Lower leg skin (tissue), 4 donors: ENCODE results near the gene SBK2. TPM values are rescaled to one million over a fixed set of nuclear protein-coding genes. Genes with fewer than 3 reads are reported as not detected.

Experiments
- DNase-seq, 2 donors: peaks; one replicate each; pipeline ENCODE4 v3.0.0-alpha.2; 2019; ENCODE audit warnings: low spot score in 2 of 2
- H3K4me3 ChIP-seq: fragments of 200-600 bp; sonication (generic); 2 replicates; pipeline ENCODE4 v1.5.1; 2017; ENCODE audit warnings: mild to moderate bottlenecking, low read depth; ENCODE audit not compliant: poor library complexity, severe bottlenecking
- POLR2A ChIP-seq, 2 donors: fragments of 450-650 bp; IDR thresholded peaks; one replicate each; pipeline ENCODE4 v1.6.1; 2016 to 2017; ENCODE audit warnings: antibody characterized with exemption in 2 of 2, mild to moderate bottlenecking in 1 of 2, moderate library complexity in 1 of 2
- WGBS, 2 donors: methylation state at CpG; one replicate each; pipeline ENCODE4 v1.1.5; 2018; 5-methylcytosine and 5-hydroxymethylcytosine counted together
- intact Hi-C: fragments of 100-400 bp; cut with DNase I; formaldehyde crosslinking; loops from one replicate; pipeline ENCODE4 v1.15.0; 2023; ENCODE audit warnings: low total_unique reads
- total RNA-seq, 4 donors: library from RNA; depleted of rRNA; stranded (reverse); fragments of >200 nt; gene quantifications; one replicate each; pipeline ENCODE4 v1.1.0, GENCODE V29; 2016
- TF ChIP-seq, protein P1 (sequence below), 3 donors: fragments of 450-650 bp; IDR thresholded peaks; one replicate each; pipeline ENCODE4 v1.5.1; 2016; ENCODE audit warnings: antibody characterized with exemption in 3 of 3, mild to moderate bottlenecking in 3 of 3, moderate library complexity in 2 of 3

Gene SBK2
- total RNA-seq, 4 donors from 2014 or later = not detected

DNA sequence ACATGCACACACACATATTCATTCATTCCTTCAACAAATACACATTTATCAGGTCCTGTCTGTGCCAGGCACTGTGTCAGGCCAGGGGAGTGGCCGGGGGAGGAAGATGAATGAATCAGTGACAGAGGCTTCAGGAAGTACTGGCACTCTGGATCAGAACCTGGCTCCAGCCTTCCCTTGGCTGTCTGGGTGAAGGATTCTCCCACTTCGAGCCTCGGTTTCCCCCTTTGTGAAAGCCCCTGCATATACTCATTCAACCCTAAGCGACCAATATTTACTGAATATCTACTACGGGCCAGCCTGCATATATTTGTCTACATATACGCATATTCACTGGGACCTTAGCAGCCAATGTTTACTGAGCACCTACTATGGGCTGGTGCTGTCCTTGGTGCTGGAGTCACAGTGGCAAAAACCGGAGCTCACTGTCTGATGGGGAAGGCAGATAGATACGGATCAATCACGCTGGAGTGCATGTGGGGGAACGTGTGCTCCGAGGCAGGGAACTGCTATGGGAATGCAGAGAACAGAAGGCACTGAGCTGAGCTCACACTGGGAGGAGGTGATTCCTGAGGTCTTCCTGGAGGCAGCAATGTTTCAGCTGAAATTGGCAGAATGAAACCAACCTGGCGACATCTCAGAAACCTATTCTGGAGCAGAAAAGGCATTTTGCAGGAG lies 44.4 kb upstream of the SBK2 start:
- intact Hi-C loops = no loop called here
- peak overlapping the region; percentile 67 for H3K4me3 ChIP-seq
- DNase-seq = no peak
- TF ChIP-seq POLR2A (IDR thresholded peaks at IDR 0.05) = no peak
- TF ChIP-seq, protein P1, sequence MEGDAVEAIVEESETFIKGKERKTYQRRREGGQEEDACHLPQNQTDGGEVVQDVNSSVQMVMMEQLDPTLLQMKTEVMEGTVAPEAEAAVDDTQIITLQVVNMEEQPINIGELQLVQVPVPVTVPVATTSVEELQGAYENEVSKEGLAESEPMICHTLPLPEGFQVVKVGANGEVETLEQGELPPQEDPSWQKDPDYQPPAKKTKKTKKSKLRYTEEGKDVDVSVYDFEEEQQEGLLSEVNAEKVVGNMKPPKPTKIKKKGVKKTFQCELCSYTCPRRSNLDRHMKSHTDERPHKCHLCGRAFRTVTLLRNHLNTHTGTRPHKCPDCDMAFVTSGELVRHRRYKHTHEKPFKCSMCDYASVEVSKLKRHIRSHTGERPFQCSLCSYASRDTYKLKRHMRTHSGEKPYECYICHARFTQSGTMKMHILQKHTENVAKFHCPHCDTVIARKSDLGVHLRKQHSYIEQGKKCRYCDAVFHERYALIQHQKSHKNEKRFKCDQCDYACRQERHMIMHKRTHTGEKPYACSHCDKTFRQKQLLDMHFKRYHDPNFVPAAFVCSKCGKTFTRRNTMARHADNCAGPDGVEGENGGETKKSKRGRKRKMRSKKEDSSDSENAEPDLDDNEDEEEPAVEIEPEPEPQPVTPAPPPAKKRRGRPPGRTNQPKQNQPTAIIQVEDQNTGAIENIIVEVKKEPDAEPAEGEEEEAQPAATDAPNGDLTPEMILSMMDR (IDR thresholded peaks at IDR 0.05) = no peak
- 26 to 27% methylated on average over 12 of the region's 12 CpGs for WGBS, 2 donors

DNA sequence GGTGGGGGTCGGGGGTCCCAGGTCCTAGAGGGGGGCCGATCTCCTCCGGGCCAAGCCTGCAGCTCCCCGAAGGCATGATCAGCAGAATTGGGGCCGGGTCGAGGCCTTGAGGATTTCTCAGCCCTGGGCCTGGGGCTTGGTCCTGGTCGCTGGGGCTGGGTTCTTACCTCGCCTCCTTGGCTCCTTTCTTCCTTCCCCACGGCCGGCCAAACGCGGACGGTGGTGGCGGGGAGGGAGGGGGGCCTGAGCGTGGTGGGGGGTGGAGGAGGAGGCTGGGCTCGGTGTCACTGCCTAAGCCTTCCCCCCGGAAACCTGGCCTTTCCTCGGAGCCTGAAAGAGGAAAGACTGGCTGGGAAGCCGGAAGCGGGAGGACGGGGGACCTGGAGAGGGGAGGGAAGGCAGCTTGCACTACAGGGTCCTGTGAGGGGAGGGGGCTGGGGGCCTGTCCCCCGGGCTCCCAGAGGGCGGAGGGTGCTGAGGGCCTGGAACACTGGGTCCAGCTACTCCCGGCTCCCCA lies 43.8 kb upstream of the SBK2 start, which contains the start of gene ZNF579:
Gene ZNF579 (minus strand): TSS at position 221 of the 517 bp plus-strand sequence. CDS start 1,209 bp downstream, outside the sequence.
- 0 to 2% methylated on average over 8 to 24 of the region's 24 CpGs for WGBS, 2 donors
- DNase-seq = peak; percentile 72 to 97
- TF ChIP-seq POLR2A (IDR thresholded peaks at IDR 0.05) = no peak
- TF ChIP-seq, protein P1 (IDR thresholded peaks at IDR 0.05) = no peak
- intact Hi-C loops = no loop called here
- peak within 1 kb of the TSS; percentile 67 for H3K4me3 ChIP-seq

DNA sequence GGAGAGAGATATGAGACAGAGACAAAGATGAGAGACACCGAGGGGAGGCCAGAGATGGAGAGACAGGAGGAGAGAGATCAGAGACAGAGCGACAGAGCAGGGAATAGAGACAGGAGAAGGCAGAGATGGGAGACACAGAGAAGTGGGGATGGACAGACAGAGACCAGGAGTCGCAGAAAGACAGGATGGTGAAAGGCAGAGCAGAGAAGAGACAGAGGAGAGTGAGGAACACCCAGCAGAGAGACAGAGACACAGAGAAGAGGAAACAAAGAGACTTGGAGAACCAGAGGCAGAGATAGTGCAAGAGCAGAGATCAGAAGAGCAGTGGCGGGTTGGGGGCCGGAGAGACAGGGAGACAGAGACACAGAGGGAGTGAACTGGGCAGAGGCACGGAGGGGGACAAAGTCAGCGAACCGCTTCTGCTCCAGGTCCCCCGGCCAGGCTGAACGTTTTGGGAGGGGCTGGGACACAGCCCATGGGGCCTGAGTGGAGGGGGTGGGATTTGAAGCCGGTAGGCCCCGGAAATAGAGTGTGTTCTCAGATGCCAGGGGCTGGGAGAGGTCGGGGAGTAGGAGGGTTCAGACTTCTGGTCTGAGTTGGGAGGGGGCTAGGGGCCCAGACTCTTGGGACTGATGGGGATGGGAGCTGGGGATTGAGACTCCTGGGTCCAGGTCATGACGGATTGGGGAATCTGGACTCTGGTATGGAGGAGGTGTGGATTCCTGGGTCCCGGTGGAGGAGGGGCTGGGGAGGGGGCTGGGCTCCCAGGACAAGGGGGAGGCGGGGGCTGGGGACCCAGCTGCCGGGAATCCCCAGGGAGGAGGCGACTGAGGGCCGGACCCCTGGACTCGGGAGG lies 43.1 kb upstream of the SBK2 start:
- DNase-seq = no peak
- peak overlapping the region; percentile 67 for H3K4me3 ChIP-seq
- intact Hi-C loops = no loop called here
- 9% methylated on average over 19 of the region's 20 CpGs for WGBS, 2 donors
- TF ChIP-seq, protein P1 (IDR thresholded peaks at IDR 0.05) = no peak
- TF ChIP-seq POLR2A (IDR thresholded peaks at IDR 0.05) = no peak

DNA sequence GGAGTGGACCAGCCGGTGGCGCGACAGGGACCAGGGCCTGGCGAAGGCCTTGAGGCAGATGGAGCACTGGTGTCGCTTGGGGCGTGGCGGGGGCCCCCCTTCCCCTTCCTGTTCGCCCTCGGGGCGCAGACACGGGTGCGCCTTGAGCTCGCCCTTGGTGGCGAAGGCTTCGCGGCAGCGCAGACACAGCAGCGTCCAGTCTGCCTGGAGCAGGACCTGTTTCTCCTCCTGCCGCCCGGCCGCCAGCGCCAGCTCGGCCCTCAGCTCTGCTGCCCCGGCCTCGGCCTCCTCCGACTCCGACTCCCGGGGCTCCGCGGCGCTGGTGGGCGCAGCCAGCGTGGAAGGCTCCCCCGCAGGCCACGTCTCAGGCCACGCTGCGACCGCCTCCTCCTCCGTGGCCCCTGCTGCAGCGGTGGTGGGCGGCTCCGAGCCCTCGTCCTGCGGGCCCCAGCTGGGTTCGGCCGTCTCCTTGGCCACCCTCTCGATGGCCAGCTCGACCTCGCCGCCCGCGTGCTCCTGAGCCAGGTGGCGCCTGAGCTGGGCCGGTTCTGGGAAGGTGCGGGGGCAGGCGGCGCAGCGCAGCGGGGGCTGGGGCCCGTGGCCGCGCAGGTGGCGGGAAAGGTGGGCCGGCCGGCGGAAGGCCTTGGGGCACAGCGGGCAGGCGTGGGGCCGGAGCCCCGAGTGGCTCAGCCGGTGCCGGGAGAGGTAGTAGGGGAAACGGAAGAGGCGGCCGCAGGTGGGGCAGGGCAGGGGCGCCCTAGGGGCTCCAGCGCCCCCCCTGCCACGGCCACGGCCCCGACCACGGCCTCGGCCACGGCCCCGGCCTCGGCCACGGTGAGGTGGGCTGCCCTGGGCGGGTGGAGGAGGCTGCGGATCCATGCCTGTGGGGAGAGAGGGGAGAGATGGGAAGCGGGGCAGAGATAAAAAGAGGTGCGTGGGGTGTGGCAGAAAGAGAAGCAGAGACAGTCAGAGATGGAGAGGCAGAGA lies 42.1 kb upstream of the SBK2 start:
- 92% methylated on average over 72 to 89 of the region's 90 CpGs for WGBS, 2 donors
- no peak for DNase-seq
- intact Hi-C loops = no loop called here
- no peak for TF ChIP-seq POLR2A (IDR thresholded peaks at IDR 0.05)
- TF ChIP-seq, protein P1 (IDR thresholded peaks at IDR 0.05) = no peak
- H3K4me3 ChIP-seq = no peak overlapping the region
